ENCODE data around the gene SLMAP.

- TF ChIP-seq CTCF (IDR thresholded peaks at IDR 0.05; ENCODE audit: borderline replicate concordance, extremely low read depth, low read length, poor library complexity, severe bottlenecking): no peak
- TF ChIP-seq EZH2 (IDR thresholded peaks at IDR 0.05; ENCODE audit: borderline replicate concordance, low read depth, low read length, severe bottlenecking): no peak
Measured at GRCh38 chr3:57933602-57934001, 177.5 kb downstream of the SLMAP start.
